Tibial artery (tissue), 4 donors: ENCODE results near the gene RBM33.
"Not testable (repeated sequence)": the region's sequence is repeated elsewhere in the genome, so short reads cannot be mapped to it uniquely, and the experiment has no call there.

ENCODE experiments used
- DNase-seq, 2 donors: peaks; one replicate each; pipeline ENCODE4 v3.0.0-alpha.2; 2019
- H3K27ac ChIP-seq, 2 donors: fragments of 200-600 bp; sonication (generic) in 1 of 2; 1 replicate in 1 of 2; 2 replicates in 1 of 2; pipeline ENCODE4 v1.5.1; 2018 to 2019; ENCODE audit warnings: mild to moderate bottlenecking in 1 of 2
- H3K27me3 ChIP-seq, 2 donors: fragments of 200-600 bp; sonication (generic) in 1 of 2; one replicate each; pipeline versions ENCODE4 v1.5.1 to v1.6.0; 2016 to 2019
- H3K36me3 ChIP-seq, 3 donors: fragments of 200-600 bp; sonication (generic) in 2 of 3; one replicate each; pipeline ENCODE4 v1.5.1; 2016 to 2019; ENCODE audit warnings: mild to moderate bottlenecking in 2 of 3
- H3K4me1 ChIP-seq, 4 donors: fragments of 200-600 bp; sonication (generic) in 2 of 4; 1 replicate in 3 of 4; 2 replicates in 1 of 4; pipeline ENCODE4 v1.5.1; 2016 to 2019
- H3K4me3 ChIP-seq, 2 donors: fragments of 200-600 bp; sonication (generic) in 1 of 2; 1 replicate in 1 of 2; 2 replicates in 1 of 2; pipeline ENCODE4 v1.5.1; 2018 to 2019; ENCODE audit warnings: mild to moderate bottlenecking in 2 of 2
- H3K9me3 ChIP-seq, 3 donors: fragments of 200-600 bp; sonication (generic) in 1 of 3; one replicate each; pipeline ENCODE4 v1.5.1; 2016 to 2019
- intact Hi-C: fragments of 100-400 bp; cut with DNase I; formaldehyde crosslinking; loops from one replicate; pipeline ENCODE4 v1.15.0; 2023; ENCODE audit warnings: low total_unique reads
- TF ChIP-seq, protein P1 (sequence below), 2 experiments: fragments of 200-600 bp in 1 of 2; fragments of 450-650 bp in 1 of 2; IDR thresholded peaks; one replicate each; pipeline ENCODE4 v1.5.1; 2017 to 2019; ENCODE audit warnings: antibody characterized with exemption in 2 of 2, mild to moderate bottlenecking in 1 of 2, moderate library complexity in 1 of 2

Gene RBM33

DNA sequence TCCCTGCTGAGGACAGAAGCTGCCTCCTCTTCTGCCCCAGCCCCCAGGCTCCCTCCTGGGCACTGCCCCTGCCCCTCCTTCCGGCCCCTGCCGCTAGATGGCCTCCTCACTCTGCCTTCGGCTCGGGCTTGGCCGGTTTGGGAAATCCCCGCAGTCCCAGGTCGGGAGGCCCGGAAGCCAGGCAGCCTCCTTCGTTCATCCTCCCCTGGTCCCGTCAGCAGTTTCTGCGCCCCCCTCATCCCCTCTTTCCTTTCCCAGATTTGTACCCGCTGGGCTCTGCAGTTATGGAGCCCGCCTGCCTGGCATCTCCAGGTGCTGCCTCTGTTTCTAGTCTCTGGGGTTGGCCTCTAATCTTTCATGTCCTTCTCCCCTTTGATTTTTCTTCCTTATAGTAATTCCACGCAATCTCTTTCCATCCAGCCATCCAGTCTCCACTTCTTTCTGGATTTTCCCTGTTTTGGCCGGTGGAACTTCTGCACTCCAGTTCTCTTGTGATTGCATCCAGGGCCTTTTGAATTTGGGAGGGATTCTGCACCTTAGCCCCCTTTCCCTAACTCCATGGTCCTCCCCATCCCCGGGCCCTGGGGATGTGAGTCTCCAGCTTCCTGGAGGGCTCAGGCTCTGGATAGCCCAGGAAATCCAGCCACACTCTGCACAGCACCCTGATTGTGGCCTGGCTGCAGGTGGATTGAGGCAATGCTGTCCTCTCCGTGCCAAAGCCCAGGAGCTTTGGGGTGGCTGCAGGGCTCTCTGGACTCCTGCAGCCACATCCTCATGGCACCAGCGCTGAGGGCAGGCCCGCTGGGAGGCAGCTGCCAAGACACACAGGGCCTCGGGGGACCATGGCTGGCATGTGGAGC lies 171.1 kb downstream of the RBM33 start:
- intact Hi-C loops: no loop called here
- no peaks in the 10 kb centered on the region for H3K36me3 ChIP-seq
- H3K27ac ChIP-seq: no peak overlapping the region
- H3K4me3 ChIP-seq: no peak overlapping the region
- H3K27me3 ChIP-seq: peaks cover 0 to 96% of the 10 kb centered on the region in 2 donors
- no peak for DNase-seq
- TF ChIP-seq, protein P1, sequence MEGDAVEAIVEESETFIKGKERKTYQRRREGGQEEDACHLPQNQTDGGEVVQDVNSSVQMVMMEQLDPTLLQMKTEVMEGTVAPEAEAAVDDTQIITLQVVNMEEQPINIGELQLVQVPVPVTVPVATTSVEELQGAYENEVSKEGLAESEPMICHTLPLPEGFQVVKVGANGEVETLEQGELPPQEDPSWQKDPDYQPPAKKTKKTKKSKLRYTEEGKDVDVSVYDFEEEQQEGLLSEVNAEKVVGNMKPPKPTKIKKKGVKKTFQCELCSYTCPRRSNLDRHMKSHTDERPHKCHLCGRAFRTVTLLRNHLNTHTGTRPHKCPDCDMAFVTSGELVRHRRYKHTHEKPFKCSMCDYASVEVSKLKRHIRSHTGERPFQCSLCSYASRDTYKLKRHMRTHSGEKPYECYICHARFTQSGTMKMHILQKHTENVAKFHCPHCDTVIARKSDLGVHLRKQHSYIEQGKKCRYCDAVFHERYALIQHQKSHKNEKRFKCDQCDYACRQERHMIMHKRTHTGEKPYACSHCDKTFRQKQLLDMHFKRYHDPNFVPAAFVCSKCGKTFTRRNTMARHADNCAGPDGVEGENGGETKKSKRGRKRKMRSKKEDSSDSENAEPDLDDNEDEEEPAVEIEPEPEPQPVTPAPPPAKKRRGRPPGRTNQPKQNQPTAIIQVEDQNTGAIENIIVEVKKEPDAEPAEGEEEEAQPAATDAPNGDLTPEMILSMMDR (IDR thresholded peaks at IDR 0.05): peak in 1 of 2 experiments; percentile 8
- H3K4me1 ChIP-seq: peaks cover 0 to 25% (median 3%) of the 10 kb centered on the region in 4 donors
- no peaks in the 10 kb centered on the region for H3K9me3 ChIP-seq

DNA sequence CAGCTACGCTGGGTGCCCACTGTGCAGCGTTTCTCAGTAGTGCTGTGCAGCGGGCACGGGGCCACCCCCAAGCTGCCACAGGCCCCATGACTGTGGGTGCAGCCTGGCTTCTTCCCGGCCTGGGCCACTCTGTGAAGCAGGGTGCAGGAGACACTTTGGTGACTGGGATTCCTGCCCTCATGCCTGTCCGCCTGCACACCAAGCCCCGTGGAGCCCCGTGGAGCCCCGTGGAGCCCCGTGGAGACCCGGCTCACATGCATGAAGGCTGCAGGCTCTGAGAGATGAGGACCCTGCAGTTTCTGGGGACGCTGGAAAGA lies 171.7 kb downstream of the RBM33 start:
- intact Hi-C loops: no loop called here
- DNase-seq: no peak
- H3K9me3 ChIP-seq: no peaks in the 10 kb centered on the region
- H3K27me3 ChIP-seq: peaks cover 0 to 95% of the 10 kb centered on the region in 2 donors
- H3K27ac ChIP-seq: no peak overlapping the region
- H3K4me1 ChIP-seq: peaks cover 0 to 19% (median 2%) of the 10 kb centered on the region in 4 donors
- TF ChIP-seq, protein P1 (IDR thresholded peaks at IDR 0.05): no peak
- H3K36me3 ChIP-seq: no peaks in the 10 kb centered on the region
- no peak overlapping the region for H3K4me3 ChIP-seq

DNA sequence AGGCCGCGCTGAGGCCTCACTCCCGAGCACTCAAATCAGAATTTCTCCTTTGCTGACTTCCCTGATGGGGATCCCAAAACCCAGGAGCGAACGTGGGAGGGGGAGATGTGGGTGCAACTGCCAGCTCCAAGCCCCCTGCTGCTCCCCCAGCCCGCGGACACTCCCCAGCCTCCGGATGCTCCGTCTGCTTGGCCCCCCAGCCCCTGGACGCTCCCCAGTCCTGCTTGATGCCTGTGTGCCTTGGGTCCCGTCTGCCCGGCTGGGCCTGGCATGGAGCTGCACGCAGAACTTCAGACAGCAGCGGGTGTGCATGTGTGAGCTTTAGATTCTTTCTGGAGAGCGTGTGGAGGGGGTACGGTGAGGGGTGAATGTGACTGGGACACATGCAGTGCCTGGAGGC lies 172.5 kb downstream of the RBM33 start:
- H3K9me3 ChIP-seq: no peaks in the 10 kb centered on the region
- H3K36me3 ChIP-seq: no peaks in the 10 kb centered on the region
- H3K27me3 ChIP-seq: peaks cover 0 to 92% of the 10 kb centered on the region in 2 donors
- H3K27ac ChIP-seq: no peak overlapping the region
- H3K4me1 ChIP-seq: peaks cover 0 to 11% (median 2%) of the 10 kb centered on the region in 4 donors
- H3K4me3 ChIP-seq: no peak overlapping the region
- intact Hi-C loops: no loop called here
- TF ChIP-seq, protein P1 (IDR thresholded peaks at IDR 0.05): no peak
- DNase-seq: no peak

DNA sequence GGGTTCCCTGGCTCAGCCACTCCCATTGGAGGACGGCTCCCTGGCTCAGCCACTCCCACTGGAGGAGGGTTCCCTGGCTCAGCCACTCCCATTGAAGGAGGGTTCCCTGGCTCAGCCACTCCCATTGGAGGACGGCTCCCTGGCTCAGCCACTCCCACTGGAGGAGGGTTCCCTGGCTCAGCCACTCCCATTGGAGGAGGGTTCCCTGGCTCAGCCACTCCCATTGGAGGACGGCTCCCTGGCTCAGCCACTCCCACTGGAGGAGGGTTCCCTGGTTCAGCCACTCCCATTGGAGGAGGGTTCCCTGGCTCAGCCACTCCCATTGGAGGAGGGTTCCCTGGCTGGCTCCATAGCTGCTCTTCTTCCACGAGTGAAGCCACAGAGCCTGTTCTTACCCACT lies 173.1 kb downstream of the RBM33 start:
- H3K27ac ChIP-seq, H3K4me1 ChIP-seq, H3K36me3 ChIP-seq, intact Hi-C loops, H3K4me3 ChIP-seq, DNase-seq, H3K9me3 ChIP-seq: not testable (repeated sequence)
- peaks cover 0 to 90% of the 10 kb centered on the region in 2 donors for H3K27me3 ChIP-seq

DNA sequence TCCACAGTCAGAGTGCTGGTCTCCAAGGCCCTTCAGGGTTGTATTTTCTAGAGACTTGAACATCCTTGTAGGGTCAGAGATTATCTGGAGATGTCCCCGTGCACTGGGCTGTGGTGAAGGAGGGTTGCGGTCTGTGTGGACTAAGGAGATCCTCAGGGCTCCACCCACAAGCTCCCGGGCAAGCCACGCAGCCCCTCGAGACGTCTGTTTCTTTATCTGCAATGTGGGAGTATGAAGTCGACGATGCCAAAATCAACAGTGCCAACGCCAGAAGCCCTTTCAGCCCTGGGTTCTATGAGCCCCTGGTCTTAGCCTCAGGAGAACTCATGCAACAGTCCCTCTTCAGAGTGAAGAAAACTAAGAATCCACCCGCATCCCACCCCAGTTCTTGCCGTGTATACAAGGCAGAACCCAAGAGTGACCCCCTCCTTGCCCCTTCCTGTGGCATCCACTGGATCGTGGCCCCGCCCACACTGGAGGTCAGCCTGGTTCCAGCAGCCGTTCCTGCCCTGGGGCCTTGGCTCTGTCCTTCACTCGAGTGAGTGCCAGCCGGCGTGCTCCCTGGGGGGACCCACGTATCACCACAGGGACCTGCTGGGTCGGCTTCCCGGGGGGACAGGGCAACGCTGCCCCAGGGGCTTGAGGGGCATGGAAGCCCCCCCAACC lies 173.8 kb downstream of the RBM33 start:
- Histone ChIP-seq H3K27me3 (peaks cover 0 to 84% of the 10 kb centered on the region in 2 donors), H3K27ac (no peak overlapping the region), H3K4me1 (peaks cover 0 to 5% (median 2%) of the 10 kb centered on the region in 4 donors), H3K4me3 (no peak overlapping the region), H3K36me3 (no peaks in the 10 kb centered on the region), H3K9me3 (no peaks in the 10 kb centered on the region)
- no peak for DNase-seq
- intact Hi-C loops: no loop called here
- TF ChIP-seq, protein P1 (IDR thresholded peaks at IDR 0.05): no peak

DNA sequence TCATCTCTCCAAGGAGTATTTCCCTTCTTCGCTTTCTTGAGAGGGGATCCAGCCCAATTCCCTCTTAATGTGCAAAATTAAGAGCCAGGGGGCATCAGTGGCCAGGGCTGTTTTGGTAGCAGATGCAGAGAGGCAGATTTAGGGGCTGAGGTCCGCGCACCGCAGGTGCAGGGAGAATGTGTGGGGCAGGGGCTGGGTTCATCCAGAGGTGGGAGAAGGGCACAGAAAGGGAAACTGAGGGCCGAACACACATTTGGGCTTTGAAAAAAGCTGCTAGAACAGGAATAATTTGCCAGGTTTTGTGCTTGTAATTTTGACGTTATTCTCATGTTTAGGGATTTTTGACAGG lies 174.3 kb downstream of the RBM33 start:
- H3K4me1 ChIP-seq: peaks cover 0 to 5% (median 2%) of the 10 kb centered on the region in 4 donors
- H3K36me3 ChIP-seq: no peaks in the 10 kb centered on the region
- peaks cover 0 to 79% of the 10 kb centered on the region in 2 donors for H3K27me3 ChIP-seq
- intact Hi-C loops: no loop called here
- DNase-seq: no peak
- no peak overlapping the region for H3K4me3 ChIP-seq
- TF ChIP-seq, protein P1 (IDR thresholded peaks at IDR 0.05): no peak
- no peaks in the 10 kb centered on the region for H3K9me3 ChIP-seq
- H3K27ac ChIP-seq: no peak overlapping the region
